ENCODE measurements around the gene MC2R. TPM values are rescaled to one million over a fixed set of nuclear protein-coding genes. Genes with fewer than 3 reads are reported as not detected.

MC2R gene
- total RNA-seq, 1 donor from 2014 or later: not detected

- ATAC-seq: no peak
- intact Hi-C loops (cut with DNase I): no loop called here
Measured at GRCh38 chr18:13894531-13894930, 20.8 kb downstream of the MC2R start.

GRCh38 chr18:13893418-13893760 is 21.9 kb downstream of the MC2R start:
- DNase-seq (no peak), ATAC-seq (no peak)
- Histone ChIP-seq H3K36me3 (no peaks in the 10 kb centered on the region), H3K4me1 (no peaks in the 10 kb centered on the region), H3K4me3 (no peak overlapping the region), H3K27me3 (ENCODE audit: low read depth) (no peaks in the 10 kb centered on the region), H3K27ac (no peak overlapping the region), H3K9me3 (no peaks in the 10 kb centered on the region)
- intact Hi-C loops (cut with DNase I): no loop called here
- TF ChIP-seq CTCF (IDR thresholded peaks at IDR 0.05): no peak

More at GRCh38 chr18:13894531-13894930, 20.8 kb downstream of the MC2R start:
- H3K27ac ChIP-seq: no peak overlapping the region
- no peaks in the 10 kb centered on the region for H3K27me3 ChIP-seq (ENCODE audit: low read depth)
- H3K4me1 ChIP-seq: no peaks in the 10 kb centered on the region
- H3K9me3 ChIP-seq: no peaks in the 10 kb centered on the region
- no peak for DNase-seq
- no peaks in the 10 kb centered on the region for H3K36me3 ChIP-seq
- no peak overlapping the region for H3K4me3 ChIP-seq
- TF ChIP-seq CTCF (IDR thresholded peaks at IDR 0.05): no peak

- no peak for ATAC-seq
Measured at GRCh38 chr18:13892098-13892497, 23.2 kb downstream of the MC2R start.

GRCh38 chr18:13890761-13891361 is 24.5 kb downstream of the MC2R start:
- TF ChIP-seq CTCF (IDR thresholded peaks at IDR 0.05): no peak
- intact Hi-C loops (cut with DNase I): no loop called here
- H3K27ac ChIP-seq: no peak overlapping the region
- no peaks in the 10 kb centered on the region for H3K4me1 ChIP-seq
- H3K27me3 ChIP-seq (ENCODE audit: low read depth): no peaks in the 10 kb centered on the region
- no peak overlapping the region for H3K4me3 ChIP-seq
- H3K9me3 ChIP-seq: no peaks in the 10 kb centered on the region
- ATAC-seq: no peak
- H3K36me3 ChIP-seq: no peaks in the 10 kb centered on the region
- DNase-seq: no peak

More at GRCh38 chr18:13892098-13892497, 23.2 kb downstream of the MC2R start:
- intact Hi-C loops (cut with DNase I): no loop called here
- DNase-seq: no peak
- Histone ChIP-seq H3K27me3 (ENCODE audit: low read depth) (no peaks in the 10 kb centered on the region), H3K36me3 (no peaks in the 10 kb centered on the region), H3K4me3 (no peak overlapping the region), H3K9me3 (no peaks in the 10 kb centered on the region), H3K4me1 (no peaks in the 10 kb centered on the region), H3K27ac (no peak overlapping the region)
- TF ChIP-seq CTCF (IDR thresholded peaks at IDR 0.05): no peak

- DNase-seq (no peak), ATAC-seq (no peak)
- no peak for TF ChIP-seq CTCF (IDR thresholded peaks at IDR 0.05)
- no peak overlapping the region for H3K27ac ChIP-seq
- H3K27me3 ChIP-seq (ENCODE audit: low read depth): no peaks in the 10 kb centered on the region
- no peaks in the 10 kb centered on the region for H3K4me1 ChIP-seq
- intact Hi-C loops (cut with DNase I): no loop called here
- no peak overlapping the region for H3K4me3 ChIP-seq
- H3K36me3 ChIP-seq: no peaks in the 10 kb centered on the region
- H3K9me3 ChIP-seq: no peaks in the 10 kb centered on the region
Measured at GRCh38 chr18:13889671-13890070, 25.7 kb downstream of the MC2R start.

Measured in lower lobe of right lung (tissue), 2 donors.